Spleen (tissue), 11 donors: ENCODE data around the gene PDCD1LG2. TPM values are rescaled to one million over a fixed set of nuclear protein-coding genes. Genes with fewer than 3 reads are reported as not detected.

ENCODE experiments used
- DNase-seq: peaks from one replicate; pipeline ENCODE4 v3.0.0-alpha.2; 2020
- H3K27ac ChIP-seq, 8 donors: fragments of 200-600 bp; sonication (generic) in 7 of 8; 1 replicate in 4 of 8; 2 replicates in 4 of 8; pipeline versions ENCODE4 v1.5.0 to v1.8.0; 2016 to 2021; ENCODE audit warnings: inconsistent platforms in 4 of 8, mild to moderate bottlenecking in 4 of 8, moderate library complexity in 1 of 8
- H3K27me3 ChIP-seq, 7 donors: fragments of 200-600 bp; sonication (generic) in 6 of 7; replicated peaks in 1 of 7; 1 replicate in 4 of 7; 2 replicates in 3 of 7; pipeline versions ENCODE4 v1.5.0 to v1.8.0; 2016 to 2021; ENCODE audit warnings: inconsistent platforms in 3 of 7, mild to moderate bottlenecking in 1 of 7
- H3K36me3 ChIP-seq, 6 donors: fragments of 200-600 bp; sonication (generic) in 5 of 6; 1 replicate in 4 of 6; 2 replicates in 2 of 6; pipeline versions ENCODE4 v1.5.0 to v1.8.0; 2016 to 2021; ENCODE audit warnings: inconsistent platforms in 2 of 6
- H3K4me1 ChIP-seq, 6 donors: fragments of 200-600 bp; sonication (generic) in 5 of 6; 1 replicate in 3 of 6; 2 replicates in 3 of 6; pipeline versions ENCODE4 v1.5.0 to v1.8.0; 2016 to 2021; ENCODE audit warnings: inconsistent platforms in 3 of 6
- H3K4me3 ChIP-seq, 8 donors: fragments of 200-600 bp; sonication (generic) in 7 of 8; 1 replicate in 4 of 8; 2 replicates in 4 of 8; pipeline versions ENCODE4 v1.5.0 to v1.8.0; 2016 to 2021; ENCODE audit warnings: inconsistent platforms in 4 of 8, mild to moderate bottlenecking in 4 of 8, moderate library complexity in 2 of 8
- H3K9me3 ChIP-seq, 8 donors: fragments of 200-600 bp; sonication (generic) in 7 of 8; 1 replicate in 4 of 8; 2 replicates in 4 of 8; pipeline versions ENCODE4 v1.5.0 to v1.8.0; 2016 to 2021; ENCODE audit warnings: inconsistent platforms in 4 of 8
- CTCF ChIP-seq, 11 experiments: fragments of 200-600 bp in 7 of 11; fragments of 450-650 bp in 4 of 11; sonication (generic) in 4 of 11; IDR thresholded peaks in 8 of 11; conservative IDR thresholded peaks in 3 of 11; 1 replicate in 7 of 11; 2 replicates in 4 of 11; pipeline versions ENCODE4 v1.4.0 to v1.8.0; 2016 to 2021; ENCODE audit warnings: antibody characterized with exemption in 11 of 11, inconsistent platforms in 4 of 11, mild to moderate bottlenecking in 1 of 11
- POLR2A ChIP-seq, 3 donors: fragments of 450-650 bp; IDR thresholded peaks; one replicate each; pipeline ENCODE4 v1.5.1; 2017; ENCODE audit warnings: antibody characterized with exemption in 3 of 3, mild to moderate bottlenecking in 1 of 3
- POLR2AphosphoS5 ChIP-seq, 3 donors: sonication (generic); formaldehyde crosslinking; IDR thresholded peaks; one replicate each; pipeline ENCODE4 v1.5.1; 2017; ENCODE audit warnings: antibody characterized with exemption in 3 of 3
- WGBS, 5 donors: extraction: QIAGEN DNeasy Blood & Tissue Kit in 3 of 5; methylation state at CpG; one replicate each; pipeline versions ENCODE4 v1.1.5 to v1.1.7; 2013 to 2018; 5-methylcytosine and 5-hydroxymethylcytosine counted together
- intact Hi-C: fragments of 100-400 bp; cut with DNase I; formaldehyde crosslinking; loops from one replicate; pipeline ENCODE4 v1.15.0; 2023; ENCODE audit warnings: low total_unique reads
- polyA plus RNA-seq, 3 donors: library from polyadenylated mRNA; stranded (reverse); fragments of 200-250 nt; gene quantifications; one replicate each; pipeline ENCODE4 v1.2.1, GENCODE V29; 2013
- total RNA-seq, 7 donors: library from RNA; depleted of rRNA in 3 of 7; stranded (reverse); fragments of >200 nt in 3 of 7; fragmentation: NEBNext Ultra II Directional in 4 of 7; extraction: Animal tissue kit (Norgen Biotek cat#: 25700) in 4 of 7; gene quantifications; one replicate each; pipeline versions ENCODE4 v1.1.0 to v1.2.1, GENCODE V29; 2016 to 2021
- donor health status: healthy with polysubstance abuse.
- donor health status: DM: no; HTN: no; CAD: no; lungs with moderate emphysema.
- donor health status: DM: no; HTN: no; CAD: no.
- donor health status: Bipolar disorder and iron deficiency.
- donor health status: healthy.
- donor health status: DM: no; HTN: no; CAD: no.
- donor health status: DM: yes; HTN: yes; CAD: no.

Gene PDCD1LG2
- total and polyA plus RNA-seq, 10 donors = 2.0 to 29.3 (median 17.4) TPM

- no peaks in the 10 kb centered on the region for H3K27me3 ChIP-seq
- TF ChIP-seq POLR2A (IDR thresholded peaks at IDR 0.05) = no peak
- TF ChIP-seq POLR2AphosphoS5 (IDR thresholded peaks at IDR 0.05) = no peak
- TF ChIP-seq CTCF (IDR thresholded peaks at IDR 0.05 in 8 of 11, conservative IDR thresholded peaks at IDR 0.05 in 3 of 11) = no peak
- intact Hi-C loops = no loop called here
- H3K27ac ChIP-seq = peak overlapping the region in 1 of 8 donors; percentile 18
- no peak for DNase-seq
- no peaks in the 10 kb centered on the region for H3K36me3 ChIP-seq
- WGBS, 5 donors = 73 to 92% (median 87%) methylated on average over 2 of the region's 2 CpGs
- H3K9me3 ChIP-seq = no peaks in the 10 kb centered on the region
- no peak overlapping the region for H3K4me3 ChIP-seq
- peaks cover 0 to 28% (median 16%) of the 10 kb centered on the region in 6 donors for H3K4me1 ChIP-seq
Observed at GRCh38 chr9:5610491-5610890, 100.2 kb downstream of the PDCD1LG2 start.

DNA sequence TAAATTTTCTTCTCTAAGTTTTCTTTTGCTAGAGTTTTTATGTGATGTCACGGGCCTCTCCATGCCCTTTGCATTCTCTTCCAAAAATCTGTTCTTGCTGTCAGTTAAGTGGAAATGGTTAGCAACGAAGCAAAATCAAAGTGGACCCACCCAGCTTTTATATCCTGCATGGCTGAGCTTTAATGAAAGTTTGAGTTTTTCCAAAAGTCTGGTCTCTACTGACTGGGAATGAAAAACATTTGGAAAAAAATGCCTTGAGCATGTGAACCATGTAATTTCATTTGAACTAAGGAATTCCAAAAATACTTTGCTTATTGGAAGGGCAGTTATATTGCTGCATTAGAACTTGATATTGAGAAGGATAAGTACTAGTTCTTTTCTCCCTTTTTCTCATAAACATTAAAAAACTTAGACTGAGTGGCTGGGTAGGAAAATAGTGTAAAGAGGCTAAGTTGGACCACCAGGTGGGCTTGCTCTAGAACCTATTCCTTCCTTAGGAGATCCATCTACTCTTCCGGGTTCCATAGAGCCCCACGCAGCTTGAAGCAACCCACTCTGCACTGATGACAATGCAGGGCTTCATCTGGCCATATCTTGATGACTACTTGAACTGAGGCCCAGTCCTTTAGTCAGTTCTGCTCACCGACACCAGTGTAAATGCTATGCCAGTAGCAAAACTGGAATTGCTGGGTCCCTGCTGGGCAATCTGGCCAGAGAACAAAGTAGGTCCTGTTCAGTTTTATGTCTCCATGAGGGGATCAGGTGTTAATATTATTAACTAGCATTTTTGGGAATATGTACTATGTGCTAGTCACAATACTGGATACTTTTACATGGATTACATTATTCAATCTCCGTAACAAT, 101.2 kb downstream of the PDCD1LG2 start:
- 80 to 89% (median 84%) methylated on average over 6 of the region's 6 CpGs for WGBS, 5 donors
- H3K27me3 ChIP-seq = no peaks in the 10 kb centered on the region
- H3K9me3 ChIP-seq = no peaks in the 10 kb centered on the region
- intact Hi-C loops = no loop called here
- TF ChIP-seq CTCF (IDR thresholded peaks at IDR 0.05 in 8 of 11, conservative IDR thresholded peaks at IDR 0.05 in 3 of 11) (no peak), POLR2A (IDR thresholded peaks at IDR 0.05) (no peak), POLR2AphosphoS5 (IDR thresholded peaks at IDR 0.05) (no peak)
- H3K27ac ChIP-seq = no peak overlapping the region
- no peak for DNase-seq
- H3K36me3 ChIP-seq = no peaks in the 10 kb centered on the region
- H3K4me1 ChIP-seq = peaks cover 0 to 38% (median 19%) of the 10 kb centered on the region in 6 donors
- no peak overlapping the region for H3K4me3 ChIP-seq

GRCh38 chr9:5612185-5612530, 101.8 kb downstream of the PDCD1LG2 start:
- no peak for TF ChIP-seq POLR2AphosphoS5 (IDR thresholded peaks at IDR 0.05)
- TF ChIP-seq CTCF (IDR thresholded peaks at IDR 0.05 in 8 of 11, conservative IDR thresholded peaks at IDR 0.05 in 3 of 11) = no peak
- TF ChIP-seq POLR2A (IDR thresholded peaks at IDR 0.05) = no peak
- Histone ChIP-seq H3K27me3 (no peaks in the 10 kb centered on the region), H3K9me3 (no peaks in the 10 kb centered on the region), H3K4me1 (peaks cover 2 to 44% (median 21%) of the 10 kb centered on the region in 6 donors), H3K4me3 (no peak overlapping the region), H3K27ac (peak overlapping the region in 1 of 8 donors; percentile 31), H3K36me3 (no peaks in the 10 kb centered on the region)
- no peak for DNase-seq
- intact Hi-C loops = no loop called here

DNA sequence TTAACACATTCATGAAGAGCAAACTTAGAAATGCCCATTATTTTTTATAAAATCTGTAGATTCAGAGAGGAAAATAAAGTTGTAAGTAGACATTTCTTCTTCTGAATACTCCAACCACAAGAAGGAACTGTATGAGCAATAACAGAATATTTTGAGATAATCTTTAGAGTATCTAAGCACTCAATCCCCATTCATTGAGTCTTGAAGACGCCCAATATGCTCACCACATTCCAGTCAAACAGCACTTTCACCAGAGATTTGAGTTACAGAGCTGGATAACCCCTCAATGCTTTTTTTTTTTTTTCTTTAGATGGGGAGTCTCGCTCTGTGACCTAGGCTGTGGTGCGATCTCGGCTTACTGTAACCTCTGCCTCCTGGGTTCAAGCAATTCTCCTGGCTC, 103.9 kb downstream of the PDCD1LG2 start:
- Histone ChIP-seq H3K27ac (no peak overlapping the region), H3K36me3 (no peaks in the 10 kb centered on the region), H3K9me3 (no peaks in the 10 kb centered on the region), H3K4me1 (peaks cover 7 to 49% (median 24%) of the 10 kb centered on the region in 6 donors), H3K27me3 (no peaks in the 10 kb centered on the region), H3K4me3 (no peak overlapping the region)
- DNase-seq = no peak
- WGBS, 5 donors = 82 to 95% (median 93%) methylated on average over 4 of the region's 4 CpGs
- TF ChIP-seq POLR2A (IDR thresholded peaks at IDR 0.05) (no peak), CTCF (IDR thresholded peaks at IDR 0.05 in 8 of 11, conservative IDR thresholded peaks at IDR 0.05 in 3 of 11) (no peak), POLR2AphosphoS5 (IDR thresholded peaks at IDR 0.05) (no peak)
- intact Hi-C loops = no loop called here
